Gastrocnemius medialis (tissue), 4 donors: ENCODE data around the gene SYT2. TPM values are rescaled to one million over a fixed set of nuclear protein-coding genes. Genes with fewer than 3 reads are reported as not detected.

Experiments used
- ATAC-seq, 2 donors: fragments of 150-250 bp; one replicate each; pipeline ENCODE4 v1.9.1; 2016
- DNase-seq, 2 donors: peaks; one replicate each; pipeline ENCODE4 v3.0.0-alpha.2; 2019
- H3K27ac ChIP-seq, 4 donors: fragments of 200-600 bp; sonication (generic); 1 replicate in 1 of 4; 2 replicates in 3 of 4; pipeline ENCODE4 v1.5.1; 2016 to 2018; ENCODE audit warnings: mild to moderate bottlenecking in 2 of 4, moderate library complexity in 1 of 4
- H3K27me3 ChIP-seq, 3 donors: fragments of 200-600 bp; sonication (generic) in 2 of 3; 1 replicate in 1 of 3; 2 replicates in 2 of 3; pipeline versions ENCODE4 v1.5.1 to v1.6.0; 2016 to 2019; ENCODE audit warnings: mild to moderate bottlenecking in 1 of 3, moderate library complexity in 1 of 3
- H3K36me3 ChIP-seq, 2 donors: fragments of 200-600 bp; sonication (generic) in 1 of 2; one replicate each; pipeline ENCODE4 v1.5.1; 2017 to 2018
- H3K4me1 ChIP-seq, 2 donors: fragments of 200-600 bp; sonication (generic) in 1 of 2; one replicate each; pipeline ENCODE4 v1.5.1; 2016 to 2017; ENCODE audit warnings: mild to moderate bottlenecking in 2 of 2
- H3K4me3 ChIP-seq, 4 donors: fragments of 200-600 bp; sonication (generic) in 3 of 4; 1 replicate in 1 of 4; 2 replicates in 3 of 4; pipeline ENCODE4 v1.5.1; 2016 to 2019; ENCODE audit warnings: mild to moderate bottlenecking in 2 of 4
- H3K9me3 ChIP-seq, 3 donors: fragments of 200-600 bp; sonication (generic) in 2 of 3; 1 replicate in 1 of 3; 2 replicates in 2 of 3; pipeline ENCODE4 v1.5.1; 2016 to 2019
- CTCF ChIP-seq, 5 experiments: fragments of 450-650 bp in 3 of 5; fragments of 200-600 bp in 2 of 5; sonication (generic) in 2 of 5; IDR thresholded peaks in 4 of 5; conservative IDR thresholded peaks in 1 of 5; 1 replicate in 4 of 5; 2 replicates in 1 of 5; pipeline ENCODE4 v1.5.1; 2016 to 2019; ENCODE audit warnings: antibody characterized with exemption in 5 of 5, mild to moderate bottlenecking in 3 of 5, moderate library complexity in 3 of 5
- POLR2A ChIP-seq, 2 donors: fragments of 450-650 bp; IDR thresholded peaks; one replicate each; pipeline ENCODE4 v1.6.1; 2017; ENCODE audit warnings: antibody characterized with exemption in 2 of 2, mild to moderate bottlenecking in 2 of 2, moderate library complexity in 2 of 2
- in situ Hi-C, 4 donors: fragments of 200-750 bp; cut with MboI; loops; one replicate each; pipeline versions ENCODE4 v1.15.0 to v1.8.0; 2017; ENCODE audit warnings: low sequenced_read_pairs in 4 of 4
- intact Hi-C: fragments of 100-400 bp; cut with DNase I; formaldehyde crosslinking; loops from one replicate; pipeline ENCODE4 v1.15.1; 2023; ENCODE audit warnings: low total_unique reads
- total RNA-seq, 4 donors: library from RNA; depleted of rRNA; stranded (reverse); fragments of >200 nt; gene quantifications; one replicate each; pipeline versions ENCODE4 v1.1.0 to v1.2.3, GENCODE V29; 2016

SYT2 gene
- total RNA-seq, 4 donors from 2014 or later: not detected

- DNase-seq: no peak
- no peaks in the 10 kb centered on the region for H3K9me3 ChIP-seq
- intact Hi-C loops: no loop called here
- in situ Hi-C loops: no loop called here
- H3K4me1 ChIP-seq: peaks cover 8 to 38% of the 10 kb centered on the region in 2 donors
- no peak for ATAC-seq
- H3K27ac ChIP-seq: peak overlapping the region in 2 of 4 donors; percentile 4 to 37
- TF ChIP-seq POLR2A (IDR thresholded peaks at IDR 0.05) (no peak), CTCF (IDR thresholded peaks at IDR 0.05 in 4 of 5, conservative IDR thresholded peaks at IDR 0.05 in 1 of 5) (no peak)
- peaks cover 0 to 70% of the 10 kb centered on the region in 2 donors for H3K36me3 ChIP-seq
- no peak overlapping the region for H3K4me3 ChIP-seq
- H3K27me3 ChIP-seq: no peaks in the 10 kb centered on the region
These were observed 142.5 kb downstream of the SYT2 start for GRCh38 chr1:202567738-202568137.

- H3K27ac ChIP-seq: peak overlapping the region in 2 of 4 donors; percentile 27 to 37
- H3K4me1 ChIP-seq: peaks cover 8 to 35% of the 10 kb centered on the region in 2 donors
- H3K9me3 ChIP-seq: no peaks in the 10 kb centered on the region
- intact Hi-C loops (no loop called here), in situ Hi-C loops (no loop called here)
- H3K27me3 ChIP-seq: no peaks in the 10 kb centered on the region
- ATAC-seq (no peak), DNase-seq (no peak)
- TF ChIP-seq CTCF (IDR thresholded peaks at IDR 0.05 in 4 of 5, conservative IDR thresholded peaks at IDR 0.05 in 1 of 5) (no peak), POLR2A (IDR thresholded peaks at IDR 0.05) (no peak)
- peaks cover 0 to 65% of the 10 kb centered on the region in 2 donors for H3K36me3 ChIP-seq
- H3K4me3 ChIP-seq: no peak overlapping the region
These were observed 144.2 kb downstream of the SYT2 start for GRCh38 chr1:202565890-202566602.

GRCh38 chr1:202564958-202565495, 145.2 kb downstream of the SYT2 start:
- H3K9me3 ChIP-seq: no peaks in the 10 kb centered on the region
- in situ Hi-C loops (no loop called here), intact Hi-C loops (no loop called here)
- DNase-seq (no peak), ATAC-seq (no peak)
- H3K4me1 ChIP-seq: peaks cover 16 to 39% of the 10 kb centered on the region in 2 donors
- no peaks in the 10 kb centered on the region for H3K27me3 ChIP-seq
- no peak for TF ChIP-seq CTCF (IDR thresholded peaks at IDR 0.05 in 4 of 5, conservative IDR thresholded peaks at IDR 0.05 in 1 of 5)
- no peak for TF ChIP-seq POLR2A (IDR thresholded peaks at IDR 0.05)
- H3K36me3 ChIP-seq: peaks cover 0 to 65% of the 10 kb centered on the region in 2 donors
- no peak overlapping the region for H3K4me3 ChIP-seq
- peak overlapping the region in 2 of 4 donors; percentile 27 to 37 for H3K27ac ChIP-seq

GRCh38 chr1:202563818-202564217, 146.4 kb downstream of the SYT2 start:
- DNase-seq: no peak
- Histone ChIP-seq H3K27me3 (no peaks in the 10 kb centered on the region), H3K27ac (peak overlapping the region in 1 of 4 donors; percentile 25), H3K4me1 (peaks cover 16 to 33% of the 10 kb centered on the region in 2 donors), H3K4me3 (no peak overlapping the region), H3K9me3 (no peaks in the 10 kb centered on the region), H3K36me3 (peaks cover 0 to 59% of the 10 kb centered on the region in 2 donors)
- intact Hi-C loops: no loop called here
- no peak for ATAC-seq
- TF ChIP-seq POLR2A (IDR thresholded peaks at IDR 0.05) (no peak), CTCF (IDR thresholded peaks at IDR 0.05 in 4 of 5, conservative IDR thresholded peaks at IDR 0.05 in 1 of 5) (no peak)
- in situ Hi-C loops: no loop called here
